BJ (cell line): ENCODE results near the gene CCNA2. TPM values are rescaled to one million over a fixed set of nuclear protein-coding genes. Genes with fewer than 3 reads are reported as not detected.

Experiments used
- CTCF ChIA-PET: fragments of 350-600 bp; formaldehyde crosslinking; extraction: SDS; loops from one replicate; lab custom pipeline; 2021; ENCODE audit warnings: antibody characterized with exemption, inconsistent platforms; lab: Yijun Ruan, JAX
- POLR2A ChIA-PET: fragments of 300-600 bp; sonication (Branson Sonifier 250); formaldehyde crosslinking; extraction: SDS; loops from one replicate; lab custom pipeline; 2021; ENCODE audit warnings: antibody characterized with exemption; lab: Charles Lee
- DNase-seq: peaks from one replicate; pipeline ENCODE4 v3.0.0-alpha.2; 2011; ENCODE audit warnings: low read depth
- H3K27me3 ChIP-seq: 2 replicates; pipeline ENCODE4 v1.6.0; 2011; ENCODE audit warnings: low read length; ENCODE audit not compliant: control insufficient read depth, insufficient read depth
- H3K36me3 ChIP-seq: 2 replicates; pipeline ENCODE4 v1.5.1; 2011; ENCODE audit warnings: low read length; ENCODE audit not compliant: control insufficient read depth, insufficient read depth
- H3K4me3 ChIP-seq: 2 replicates; pipeline ENCODE4 v1.5.1; 2011; ENCODE audit warnings: low read depth, mild to moderate bottlenecking, control low read depth, low read length
- CTCF ChIP-seq: IDR thresholded peaks from 2 replicates; pipeline ENCODE4 v1.5.1; 2011; ENCODE audit warnings: low read depth, mild to moderate bottlenecking, control low read depth, inconsistent platforms, low read length, moderate library complexity; ENCODE audit not compliant: insufficient read depth
- polyA plus RNA-seq: library from polyadenylated mRNA; depleted of rRNA; stranded (reverse); fragments of >200 nt; gene quantifications from 2 replicates; pipeline ENCODE4 v1.2.3, GENCODE V29; 2011

Gene CCNA2
- polyA plus RNA-seq, 1 experiment: 26.8 TPM

- ChIA-PET POLR2A (no interaction called here), CTCF (no interaction called here)
- no peak for DNase-seq
- Histone ChIP-seq H3K27me3 (no peaks in the 10 kb centered on the region), H3K4me3 (no peak overlapping the region), H3K36me3 (no peaks in the 10 kb centered on the region)
- no peak for TF ChIP-seq CTCF
Observed at GRCh38 chr4:121783210-121783609, 40.5 kb downstream of the CCNA2 start.

DNA sequence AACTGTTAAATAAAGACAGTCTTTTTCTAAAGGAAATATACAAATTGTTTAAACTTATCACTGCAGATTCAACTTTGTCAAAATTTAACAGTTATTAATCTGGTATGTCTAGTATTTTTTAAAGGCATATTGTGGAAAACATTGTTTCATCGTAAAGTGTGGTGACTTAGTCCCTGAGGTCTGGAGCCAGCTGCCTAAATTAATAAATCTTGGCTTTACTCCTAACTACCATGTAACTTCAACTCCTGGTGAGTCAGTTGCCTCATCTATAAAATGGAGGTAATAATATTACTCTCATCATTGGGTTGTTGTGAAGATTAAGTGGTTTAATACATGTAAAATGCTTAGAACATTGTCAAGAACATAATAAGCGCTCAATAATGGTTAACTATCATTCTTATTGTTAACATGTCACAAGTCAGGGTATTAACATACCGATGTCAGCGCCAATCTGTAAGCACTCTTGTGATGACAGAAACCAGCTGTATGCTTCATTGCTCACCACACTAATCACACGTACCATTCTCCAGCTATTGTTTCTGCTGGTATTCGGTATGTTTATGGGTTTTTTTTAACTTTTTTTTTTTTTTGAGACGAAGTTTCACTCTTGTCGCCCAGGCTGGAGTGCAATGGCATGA lies 44.6 kb downstream of the CCNA2 start:
- H3K4me3 ChIP-seq: no peak overlapping the region
- no peak for DNase-seq
- H3K27me3 ChIP-seq: no peaks in the 10 kb centered on the region
- no peaks in the 10 kb centered on the region for H3K36me3 ChIP-seq
- POLR2A ChIA-PET: no interaction called here
- CTCF ChIA-PET: interaction anchor here (1.6 kb wide), 1 partner anchor 11 kb away, joined by 4 read pairs; no protein-coding TSS in a partner anchor
- TF ChIP-seq CTCF: no peak

GRCh38 chr4:121777625-121778024 lies 46.1 kb downstream of the CCNA2 start:
- POLR2A ChIA-PET: no interaction called here
- Histone ChIP-seq H3K27me3 (no peaks in the 10 kb centered on the region), H3K36me3 (no peaks in the 10 kb centered on the region), H3K4me3 (no peak overlapping the region)
- no peak for TF ChIP-seq CTCF
- CTCF ChIA-PET: interaction anchor here (1.6 kb wide), 1 partner anchor 10 kb away, joined by 4 read pairs; no protein-coding TSS in a partner anchor
- no peak for DNase-seq

DNA sequence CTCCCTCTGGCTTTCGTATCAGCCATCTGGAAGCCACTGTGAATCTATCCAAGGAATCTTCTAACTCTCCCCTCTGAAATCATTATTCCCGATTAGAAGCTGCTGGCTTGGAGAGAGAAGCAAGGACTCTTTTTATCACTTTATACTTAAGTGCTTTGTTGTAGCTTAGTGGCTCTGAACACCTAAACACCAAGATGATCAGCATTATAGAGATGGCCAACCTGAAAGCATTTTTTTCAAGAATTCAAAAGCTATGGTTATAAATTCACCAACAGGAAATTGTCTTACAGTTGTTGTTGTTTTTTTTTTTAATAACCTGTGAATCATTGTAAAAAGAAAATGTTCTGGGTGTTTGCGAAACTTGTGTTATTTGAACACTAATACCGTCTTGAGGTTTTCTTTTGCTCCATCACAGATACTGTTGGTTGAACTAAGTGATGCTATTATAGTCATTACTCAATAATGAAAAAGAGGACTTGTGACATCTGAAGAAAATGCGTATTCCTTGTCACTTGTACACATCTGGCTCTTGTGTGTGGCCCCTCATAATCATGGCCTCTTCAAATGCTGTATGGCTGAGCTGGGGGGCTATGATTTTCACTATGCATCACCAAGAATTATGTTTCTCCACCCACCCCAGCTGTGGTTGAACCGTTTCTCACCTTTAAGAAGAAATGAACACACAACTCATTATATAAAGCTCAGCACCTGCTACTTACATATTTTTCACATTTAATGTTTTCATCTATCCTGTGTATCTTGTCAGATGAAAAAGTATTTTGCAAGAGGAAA lies 46.9 kb downstream of the CCNA2 start:
- Histone ChIP-seq H3K4me3 (no peak overlapping the region), H3K27me3 (no peaks in the 10 kb centered on the region), H3K36me3 (no peaks in the 10 kb centered on the region)
- TF ChIP-seq CTCF: no peak
- ChIA-PET CTCF (interaction anchor here (0.9 kb wide), 1 partner anchor 11 kb away, joined by 4 read pairs; the partner anchor contains the start of gene SMIM43), POLR2A (no interaction called here)
- DNase-seq: no peak

GRCh38 chr4:121773883-121774282 lies 49.8 kb downstream of the CCNA2 start:
- DNase-seq: no peak
- POLR2A ChIA-PET: no interaction called here
- no peak overlapping the region for H3K4me3 ChIP-seq
- H3K36me3 ChIP-seq: no peaks in the 10 kb centered on the region
- no peak for TF ChIP-seq CTCF
- CTCF ChIA-PET: no interaction called here
- no peaks in the 10 kb centered on the region for H3K27me3 ChIP-seq
